DND-41 (cell line): ENCODE results near the gene PBOV1.

Source experiments
- CTCF ChIP-seq: IDR thresholded peaks from 2 replicates; pipeline ENCODE4 v1.5.1; 2012; ENCODE audit warnings: borderline replicate concordance, low read length, moderate library complexity, mild to moderate bottlenecking; ENCODE audit not compliant: poor library complexity, severe bottlenecking; ENCODE audit errors: extremely low read depth
- EZH2 ChIP-seq: IDR thresholded peaks from 3 replicates; pipeline ENCODE4 v1.6.1; 2012; ENCODE audit warnings: borderline replicate concordance, low read depth, mild to moderate bottlenecking, moderate library complexity, low read length, inconsistent platforms; ENCODE audit not compliant: severe bottlenecking

- TF ChIP-seq CTCF (no peak), EZH2 (no peak)
Observed at GRCh38 chr6:138239774-138240173, 21.5 kb upstream of the PBOV1 start.
